ENCODE results near the gene AHDC1.

DNA sequence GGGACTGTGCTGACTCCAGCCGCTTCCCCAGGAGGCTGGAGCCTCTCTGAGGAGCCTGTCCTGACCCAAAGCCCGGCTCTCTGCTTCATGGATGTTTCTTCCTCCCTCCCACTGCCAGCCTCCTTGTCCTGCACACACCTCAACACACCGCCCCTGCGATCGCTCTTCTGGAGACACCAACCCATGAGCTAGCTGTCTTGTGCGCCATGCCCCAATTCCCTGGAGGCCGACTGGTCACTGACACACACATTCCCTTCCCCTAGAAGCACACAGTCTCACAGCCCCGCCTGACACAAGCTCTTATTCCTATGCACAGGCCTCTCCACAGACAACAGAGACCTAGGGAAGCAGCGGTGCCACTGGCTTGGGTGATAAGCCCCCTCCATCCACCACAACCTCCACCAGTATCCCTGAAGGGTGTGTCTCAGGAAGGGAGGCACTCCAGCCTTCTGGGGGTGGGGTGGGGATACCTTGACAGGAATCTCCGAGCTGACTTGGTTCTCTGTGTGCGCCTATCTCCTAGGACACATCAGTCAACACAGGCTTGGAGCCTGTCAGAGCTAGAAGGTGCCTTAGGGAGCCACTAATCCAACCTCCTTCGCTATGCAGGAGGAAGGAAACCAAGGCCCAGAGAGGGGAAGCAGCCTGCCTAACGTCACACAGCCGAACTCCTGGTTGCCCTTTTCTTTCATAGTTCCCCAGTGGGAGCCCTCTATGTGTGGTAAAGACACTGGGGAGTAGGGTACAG is 31.1 kb downstream of the AHDC1 start:
- TF ChIP-seq EZH2phosphoT487 (IDR thresholded peaks at IDR 0.05; ENCODE audit: insufficient read depth, low read depth) (no peak), EZH2 (IDR thresholded peaks at IDR 0.05; ENCODE audit: insufficient read depth, poor library complexity, severe bottlenecking) (no peak)
